DOHH2 (cell line): Measurements from ENCODE around the gene APOD.

Source experiments
- H3F3A ChIP-seq: fragments of 200-600 bp; sonication (generic), shearing (Covaris generic); 2 replicates; pipeline ENCODE4 v1.6.0; 2016; ENCODE audit warnings: antibody characterized with exemption, mild to moderate bottlenecking; ENCODE audit not compliant: control insufficient read depth, insufficient read depth
- H3K27ac ChIP-seq: fragments of 200-600 bp; sonication (generic); 2 replicates; pipeline ENCODE4 v1.5.1; 2014; ENCODE audit warnings: low read depth, mild to moderate bottlenecking, low read length, moderate library complexity
- H3K27me3 ChIP-seq: fragments of 200-600 bp; sonication (generic); 2 replicates; pipeline ENCODE4 v1.6.1; 2014; ENCODE audit warnings: mild to moderate bottlenecking, low read length, mixed read lengths; ENCODE audit not compliant: control insufficient read depth
- H3K36me3 ChIP-seq: fragments of 200-600 bp; sonication (generic); 2 replicates; pipeline ENCODE4 v1.6.1; 2014; ENCODE audit warnings: mild to moderate bottlenecking, low read length, moderate library complexity, mixed read lengths; ENCODE audit not compliant: control insufficient read depth
- H3K4me1 ChIP-seq: fragments of 200-600 bp; sonication (generic); 2 replicates; pipeline ENCODE4 v1.6.1; 2014; ENCODE audit warnings: mild to moderate bottlenecking, low read length, mixed read lengths; ENCODE audit not compliant: control insufficient read depth
- H3K4me2 ChIP-seq: fragments of 200-600 bp; sonication (generic); 2 replicates; pipeline ENCODE4 v1.6.0; 2014; ENCODE audit warnings: mild to moderate bottlenecking, low read length, moderate library complexity
- H3K4me3 ChIP-seq: fragments of 200-600 bp; sonication (generic); 2 replicates; pipeline ENCODE4 v1.5.1; 2014; ENCODE audit warnings: mild to moderate bottlenecking, low read length, mixed read lengths
- H3K79me2 ChIP-seq: fragments of 200-600 bp; sonication (generic); 2 replicates; pipeline ENCODE4 v1.6.1; 2014; ENCODE audit warnings: mild to moderate bottlenecking, low read length, mixed read lengths; ENCODE audit not compliant: control insufficient read depth
- H3K9me2 ChIP-seq: fragments of 200-600 bp; sonication (generic); replicated peaks from 2 replicates; pipeline ENCODE4 v1.6.1; 2014; ENCODE audit warnings: mild to moderate bottlenecking, low read length, mixed read lengths; ENCODE audit not compliant: control insufficient read depth
- H3K9me3 ChIP-seq: fragments of 200-600 bp; sonication (generic); 2 replicates; pipeline ENCODE4 v1.6.1; 2014; ENCODE audit warnings: antibody characterized with exemption, low read length, mixed read lengths; ENCODE audit not compliant: control insufficient read depth, insufficient read depth
- H4K20me1 ChIP-seq: fragments of 200-600 bp; sonication (generic); 2 replicates; pipeline ENCODE4 v1.6.0; 2014; ENCODE audit warnings: low read depth, mild to moderate bottlenecking, antibody characterized with exemption, low read length, moderate library complexity; ENCODE audit not compliant: control insufficient read depth, insufficient read depth
- EZH2phosphoT487 ChIP-seq: fragments of 200-600 bp; sonication (generic); IDR thresholded peaks from 2 replicates; pipeline ENCODE4 v1.6.1; 2017; ENCODE audit warnings: borderline replicate concordance, mild to moderate bottlenecking, antibody characterized with exemption, low read length, moderate library complexity, mixed read lengths
- TF ChIP-seq, protein P1 (sequence below): fragments of 200-600 bp; sonication (generic); IDR thresholded peaks from one replicate; pipeline ENCODE4 v1.5.1; 2014; ENCODE audit warnings: antibody characterized with exemption, mild to moderate bottlenecking, low read depth, low read length; ENCODE audit not compliant: poor library complexity, severe bottlenecking

The APOD gene

DNA sequence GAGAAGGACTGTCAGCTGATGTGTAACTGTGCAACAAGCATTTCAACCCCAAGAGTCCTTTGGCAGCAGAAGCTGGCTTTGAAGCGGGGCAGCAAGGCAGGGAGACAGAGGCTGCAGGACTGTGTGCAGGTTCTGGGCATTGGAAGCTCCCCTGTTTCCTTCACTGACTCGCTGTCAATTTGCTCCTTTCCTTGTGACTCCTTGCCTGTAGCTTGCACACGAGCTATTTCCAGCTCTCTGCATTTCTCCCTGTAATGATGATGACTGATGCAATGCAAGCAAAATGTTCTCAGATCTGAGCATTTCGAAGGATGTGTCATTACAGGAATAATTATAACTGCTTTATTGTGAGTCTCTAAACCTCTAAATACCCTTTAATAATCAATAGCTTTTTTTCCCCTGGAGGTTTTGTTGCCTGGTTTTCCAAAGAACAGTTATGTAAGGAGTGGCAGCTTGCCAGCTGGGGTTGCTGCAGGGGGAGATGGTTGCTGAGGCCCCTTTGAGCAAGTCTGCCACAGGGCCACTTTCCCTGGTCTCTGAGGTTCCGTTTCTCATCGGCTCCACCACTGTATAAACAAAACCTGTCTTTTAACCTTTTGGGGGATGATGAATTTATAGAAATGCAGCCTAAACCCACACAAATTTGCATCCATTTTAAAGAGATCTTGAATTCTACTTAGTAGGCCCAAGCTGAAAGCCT lies 2.8 kb downstream of the APOD start:
- H3K27ac ChIP-seq, result no peak overlapping the region
- H3K4me2 ChIP-seq, result no peak overlapping the region
- no peaks in the 10 kb centered on the region for H4K20me1 ChIP-seq
- no peaks in the 10 kb centered on the region for H3K79me2 ChIP-seq
- no peaks in the 10 kb centered on the region for H3K9me2 ChIP-seq
- H3F3A ChIP-seq, result no peaks in the 10 kb centered on the region
- no peak overlapping the region for H3K4me3 ChIP-seq
- no peak for TF ChIP-seq EZH2phosphoT487
- TF ChIP-seq, protein P1, sequence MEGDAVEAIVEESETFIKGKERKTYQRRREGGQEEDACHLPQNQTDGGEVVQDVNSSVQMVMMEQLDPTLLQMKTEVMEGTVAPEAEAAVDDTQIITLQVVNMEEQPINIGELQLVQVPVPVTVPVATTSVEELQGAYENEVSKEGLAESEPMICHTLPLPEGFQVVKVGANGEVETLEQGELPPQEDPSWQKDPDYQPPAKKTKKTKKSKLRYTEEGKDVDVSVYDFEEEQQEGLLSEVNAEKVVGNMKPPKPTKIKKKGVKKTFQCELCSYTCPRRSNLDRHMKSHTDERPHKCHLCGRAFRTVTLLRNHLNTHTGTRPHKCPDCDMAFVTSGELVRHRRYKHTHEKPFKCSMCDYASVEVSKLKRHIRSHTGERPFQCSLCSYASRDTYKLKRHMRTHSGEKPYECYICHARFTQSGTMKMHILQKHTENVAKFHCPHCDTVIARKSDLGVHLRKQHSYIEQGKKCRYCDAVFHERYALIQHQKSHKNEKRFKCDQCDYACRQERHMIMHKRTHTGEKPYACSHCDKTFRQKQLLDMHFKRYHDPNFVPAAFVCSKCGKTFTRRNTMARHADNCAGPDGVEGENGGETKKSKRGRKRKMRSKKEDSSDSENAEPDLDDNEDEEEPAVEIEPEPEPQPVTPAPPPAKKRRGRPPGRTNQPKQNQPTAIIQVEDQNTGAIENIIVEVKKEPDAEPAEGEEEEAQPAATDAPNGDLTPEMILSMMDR, result no peak
- no peaks in the 10 kb centered on the region for H3K27me3 ChIP-seq
- no peaks in the 10 kb centered on the region for H3K4me1 ChIP-seq
- no peaks in the 10 kb centered on the region for H3K9me3 ChIP-seq
- no peaks in the 10 kb centered on the region for H3K36me3 ChIP-seq

DNA sequence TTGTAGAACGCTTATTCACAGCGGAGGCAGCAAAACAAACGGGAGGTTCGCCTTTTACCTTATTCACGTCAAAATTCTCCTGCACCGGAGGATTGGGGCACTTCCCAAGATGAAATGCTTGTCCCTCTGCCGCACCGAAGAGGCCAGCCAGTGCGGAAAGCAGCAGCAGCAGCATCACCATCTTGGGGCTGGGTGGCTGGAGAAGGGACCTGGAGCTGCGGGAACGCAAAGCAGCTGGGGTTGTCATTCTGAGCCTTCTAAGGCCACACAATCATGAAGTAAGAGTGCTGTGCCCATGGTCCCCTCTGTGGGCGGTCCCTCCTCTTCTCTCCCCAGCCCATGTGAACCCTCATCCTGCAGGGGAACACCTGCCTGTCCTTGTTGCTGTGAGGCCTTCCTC lies 4.5 kb downstream of the APOD start:
- Histone ChIP-seq H3K4me2 (no peak overlapping the region), H3K79me2 (no peaks in the 10 kb centered on the region), H3K27me3 (no peaks in the 10 kb centered on the region), H3K27ac (no peak overlapping the region), H3K4me3 (no peak overlapping the region), H3K9me3 (no peaks in the 10 kb centered on the region), H3K9me2 (no peaks in the 10 kb centered on the region), H4K20me1 (no peaks in the 10 kb centered on the region), H3K36me3 (no peaks in the 10 kb centered on the region), H3K4me1 (no peaks in the 10 kb centered on the region), H3F3A (no peaks in the 10 kb centered on the region)
- TF ChIP-seq, protein P1, result no peak
- TF ChIP-seq EZH2phosphoT487, result no peak

DNA sequence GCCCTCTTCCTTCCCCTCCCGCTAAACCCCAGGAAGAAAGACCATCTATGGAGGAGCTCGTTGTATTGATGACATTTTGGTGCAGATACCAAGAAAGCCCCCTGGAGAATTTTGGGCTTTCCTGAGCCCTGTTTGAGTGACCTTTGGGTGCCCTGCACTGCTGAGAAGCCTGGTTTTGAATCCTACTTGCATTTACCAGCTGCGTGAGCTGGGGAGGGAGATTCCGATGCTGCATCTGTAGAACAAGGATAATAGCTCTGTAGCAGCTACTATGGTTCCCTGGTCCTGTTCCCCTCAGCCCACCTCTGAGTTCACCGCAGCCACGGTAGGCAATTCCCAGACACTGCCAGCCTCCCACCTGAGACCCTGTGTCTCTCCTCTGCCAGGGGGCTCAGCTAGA lies 5.2 kb downstream of the APOD start:
- Histone ChIP-seq H3F3A (no peaks in the 10 kb centered on the region), H3K27me3 (no peaks in the 10 kb centered on the region), H3K9me2 (no peaks in the 10 kb centered on the region), H3K27ac (no peak overlapping the region), H3K79me2 (no peaks in the 10 kb centered on the region), H3K4me3 (no peak overlapping the region), H3K36me3 (no peaks in the 10 kb centered on the region), H4K20me1 (no peaks in the 10 kb centered on the region), H3K9me3 (no peaks in the 10 kb centered on the region), H3K4me1 (no peaks in the 10 kb centered on the region), H3K4me2 (no peak overlapping the region)
- TF ChIP-seq EZH2phosphoT487, result no peak
- TF ChIP-seq, protein P1, result no peak
